Suprapubic skin (tissue), 3 donors: ENCODE data around the gene PRICKLE1.

Experiments
- CTCF ChIP-seq, 2 donors: fragments of 200-600 bp in 1 of 2; fragments of 450-650 bp in 1 of 2; sonication (generic) in 1 of 2; IDR thresholded peaks; one replicate each; pipeline ENCODE4 v1.5.1; 2016 to 2019; ENCODE audit warnings: antibody characterized with exemption in 2 of 2, mild to moderate bottlenecking in 1 of 2, moderate library complexity in 1 of 2
- POLR2AphosphoS5 ChIP-seq, 3 donors: sonication (generic); formaldehyde crosslinking; IDR thresholded peaks; one replicate each; pipeline ENCODE4 v1.6.1; 2017; ENCODE audit warnings: antibody characterized with exemption in 3 of 3

GRCh38 chr12:42574851-42575266, 14.7 kb downstream of the PRICKLE1 start:
- TF ChIP-seq POLR2AphosphoS5 (IDR thresholded peaks at IDR 0.05), result no peak
- no peak for TF ChIP-seq CTCF (IDR thresholded peaks at IDR 0.05)
